Stomach (tissue), 4 donors: ENCODE results near the gene IPO5.

Experiments
- EP300 ChIP-seq: sonication (generic); formaldehyde crosslinking; IDR thresholded peaks from one replicate; pipeline ENCODE4 v1.6.1; 2017; ENCODE audit warnings: antibody characterized with exemption
- POLR2A ChIP-seq, 4 donors: fragments of 450-650 bp; IDR thresholded peaks; one replicate each; pipeline ENCODE4 v1.6.1; 2016; ENCODE audit warnings: antibody characterized with exemption in 4 of 4, control low read depth in 2 of 4, mild to moderate bottlenecking in 1 of 4, moderate library complexity in 1 of 4
- POLR2AphosphoS5 ChIP-seq, 3 donors: sonication (generic); formaldehyde crosslinking; IDR thresholded peaks; one replicate each; pipeline ENCODE4 v1.6.1; 2016; ENCODE audit warnings: antibody characterized with exemption in 3 of 3
- TF ChIP-seq, protein P1 (sequence below), 7 experiments: fragments of 450-650 bp in 4 of 7; fragments of 200-600 bp in 3 of 7; sonication (generic) in 3 of 7; IDR thresholded peaks; one replicate each; pipeline ENCODE4 v1.5.1; 2016 to 2019; ENCODE audit warnings: antibody characterized with exemption in 7 of 7, control low read depth in 2 of 7, mild to moderate bottlenecking in 1 of 7

DNA sequence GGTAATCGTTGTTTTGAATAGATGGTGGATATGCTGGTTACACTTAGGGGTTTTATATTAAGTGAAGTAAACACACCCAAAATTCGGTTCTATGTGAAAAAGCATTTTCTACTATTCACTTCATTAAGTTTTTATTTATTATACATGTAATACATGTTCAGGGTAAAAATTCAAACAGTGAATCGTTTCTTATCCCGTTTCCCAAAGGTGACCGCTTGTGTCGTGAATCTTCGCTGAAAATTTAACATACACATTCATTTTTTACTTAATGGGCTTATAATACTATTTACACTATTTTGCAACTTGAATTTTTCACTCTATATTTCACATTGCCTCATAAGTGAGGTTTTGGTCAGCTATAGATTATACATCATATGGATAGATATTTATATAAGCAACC lies 24.5 kb downstream of the IPO5 start:
- TF ChIP-seq POLR2A (IDR thresholded peaks at IDR 0.05) = no peak
- TF ChIP-seq EP300 = no peak
- TF ChIP-seq, protein P1, sequence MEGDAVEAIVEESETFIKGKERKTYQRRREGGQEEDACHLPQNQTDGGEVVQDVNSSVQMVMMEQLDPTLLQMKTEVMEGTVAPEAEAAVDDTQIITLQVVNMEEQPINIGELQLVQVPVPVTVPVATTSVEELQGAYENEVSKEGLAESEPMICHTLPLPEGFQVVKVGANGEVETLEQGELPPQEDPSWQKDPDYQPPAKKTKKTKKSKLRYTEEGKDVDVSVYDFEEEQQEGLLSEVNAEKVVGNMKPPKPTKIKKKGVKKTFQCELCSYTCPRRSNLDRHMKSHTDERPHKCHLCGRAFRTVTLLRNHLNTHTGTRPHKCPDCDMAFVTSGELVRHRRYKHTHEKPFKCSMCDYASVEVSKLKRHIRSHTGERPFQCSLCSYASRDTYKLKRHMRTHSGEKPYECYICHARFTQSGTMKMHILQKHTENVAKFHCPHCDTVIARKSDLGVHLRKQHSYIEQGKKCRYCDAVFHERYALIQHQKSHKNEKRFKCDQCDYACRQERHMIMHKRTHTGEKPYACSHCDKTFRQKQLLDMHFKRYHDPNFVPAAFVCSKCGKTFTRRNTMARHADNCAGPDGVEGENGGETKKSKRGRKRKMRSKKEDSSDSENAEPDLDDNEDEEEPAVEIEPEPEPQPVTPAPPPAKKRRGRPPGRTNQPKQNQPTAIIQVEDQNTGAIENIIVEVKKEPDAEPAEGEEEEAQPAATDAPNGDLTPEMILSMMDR (IDR thresholded peaks at IDR 0.05) = no peak
- TF ChIP-seq POLR2AphosphoS5 (IDR thresholded peaks at IDR 0.05) = no peak
